ENCODE data around the gene NUP107.

DNA sequence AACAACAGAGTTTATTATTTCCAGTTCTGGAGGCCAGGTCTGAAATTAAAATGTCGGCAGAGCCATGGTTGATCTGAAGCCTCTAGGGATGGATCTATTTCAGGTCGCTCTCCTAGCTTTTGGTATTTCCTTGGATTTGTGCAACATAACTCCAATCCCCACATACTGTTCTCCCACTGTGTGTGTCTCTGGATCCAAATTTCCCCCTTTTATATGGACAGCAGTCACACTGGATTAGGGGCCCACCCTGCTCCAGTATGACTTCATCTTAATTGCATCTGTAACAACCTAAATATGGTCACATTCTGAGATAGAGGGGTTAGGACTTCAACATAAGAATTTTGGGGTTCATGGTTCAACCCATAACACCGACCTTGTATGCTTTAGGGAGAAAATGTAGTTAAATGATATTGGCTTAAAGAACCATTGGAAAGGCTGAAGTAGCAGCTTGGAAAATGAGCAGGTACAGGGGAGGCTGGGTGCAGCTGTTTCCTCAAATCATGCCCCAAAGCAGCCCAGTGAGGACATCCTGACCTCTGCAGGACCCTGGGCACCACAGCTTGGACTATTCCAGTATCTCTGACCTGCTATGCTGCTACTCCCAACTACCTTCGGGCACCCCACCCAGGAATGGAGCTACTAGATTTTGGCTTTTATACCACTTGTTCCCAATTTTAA, 107.3 kb downstream of the NUP107 start:
- TF ChIP-seq, protein P1, sequence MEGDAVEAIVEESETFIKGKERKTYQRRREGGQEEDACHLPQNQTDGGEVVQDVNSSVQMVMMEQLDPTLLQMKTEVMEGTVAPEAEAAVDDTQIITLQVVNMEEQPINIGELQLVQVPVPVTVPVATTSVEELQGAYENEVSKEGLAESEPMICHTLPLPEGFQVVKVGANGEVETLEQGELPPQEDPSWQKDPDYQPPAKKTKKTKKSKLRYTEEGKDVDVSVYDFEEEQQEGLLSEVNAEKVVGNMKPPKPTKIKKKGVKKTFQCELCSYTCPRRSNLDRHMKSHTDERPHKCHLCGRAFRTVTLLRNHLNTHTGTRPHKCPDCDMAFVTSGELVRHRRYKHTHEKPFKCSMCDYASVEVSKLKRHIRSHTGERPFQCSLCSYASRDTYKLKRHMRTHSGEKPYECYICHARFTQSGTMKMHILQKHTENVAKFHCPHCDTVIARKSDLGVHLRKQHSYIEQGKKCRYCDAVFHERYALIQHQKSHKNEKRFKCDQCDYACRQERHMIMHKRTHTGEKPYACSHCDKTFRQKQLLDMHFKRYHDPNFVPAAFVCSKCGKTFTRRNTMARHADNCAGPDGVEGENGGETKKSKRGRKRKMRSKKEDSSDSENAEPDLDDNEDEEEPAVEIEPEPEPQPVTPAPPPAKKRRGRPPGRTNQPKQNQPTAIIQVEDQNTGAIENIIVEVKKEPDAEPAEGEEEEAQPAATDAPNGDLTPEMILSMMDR (IDR thresholded peaks at IDR 0.05): no peak
- TF ChIP-seq POLR2AphosphoS5 (IDR thresholded peaks at IDR 0.05; ENCODE audit: low read depth, low read length): no peak
